Upper lobe of left lung (tissue), 6 donors: ENCODE results near the gene FYN. TPM values are rescaled to one million over a fixed set of nuclear protein-coding genes. Genes with fewer than 3 reads are reported as not detected.

Source experiments
- ATAC-seq, 2 donors: fragments of 200-7000 bp; cut with Tn5 transposase; one replicate each; pipeline ENCODE4 v1.9.1; 2022; ENCODE audit warnings: mild to moderate bottlenecking in 2 of 2, moderate library complexity in 2 of 2; ENCODE audit not compliant: low FRiP score in 2 of 2
- DNase-seq, 2 donors: peaks; one replicate each; pipeline ENCODE4 v3.0.0-alpha.2; 2019 to 2020
- H3K27ac ChIP-seq, 4 donors: fragments of 200-600 bp; sonication (generic); one replicate each; pipeline ENCODE4 v1.5.1; 2016 to 2019
- H3K27me3 ChIP-seq, 4 donors: fragments of 200-600 bp; sonication (generic); one replicate each; pipeline ENCODE4 v1.5.1; 2017 to 2019
- H3K36me3 ChIP-seq, 4 donors: fragments of 200-600 bp; sonication (generic); one replicate each; pipeline ENCODE4 v1.5.1; 2016 to 2019
- H3K4me1 ChIP-seq, 4 donors: fragments of 200-600 bp; sonication (generic); one replicate each; pipeline ENCODE4 v1.5.1; 2018 to 2019
- H3K4me3 ChIP-seq, 4 donors: fragments of 200-600 bp; sonication (generic); one replicate each; pipeline ENCODE4 v1.5.1; 2017 to 2019; ENCODE audit warnings: mild to moderate bottlenecking in 2 of 4, moderate library complexity in 1 of 4
- H3K9me3 ChIP-seq, 4 donors: fragments of 200-600 bp; sonication (generic); one replicate each; pipeline ENCODE4 v1.5.1; 2018 to 2019
- EP300 ChIP-seq, 4 donors: sonication (generic); formaldehyde crosslinking; IDR thresholded peaks; one replicate each; pipeline ENCODE4 v1.5.1; 2017; ENCODE audit warnings: antibody characterized with exemption in 4 of 4, control low read depth in 2 of 4
- POLR2A ChIP-seq, 4 donors: fragments of 450-650 bp; IDR thresholded peaks; one replicate each; pipeline ENCODE4 v1.5.1; 2016 to 2017; ENCODE audit warnings: antibody characterized with exemption in 4 of 4, mild to moderate bottlenecking in 2 of 4
- POLR2AphosphoS5 ChIP-seq, 2 donors: sonication (generic); formaldehyde crosslinking; IDR thresholded peaks; one replicate each; pipeline ENCODE4 v1.5.1; 2017; ENCODE audit warnings: antibody characterized with exemption in 2 of 2
- WGBS, 2 donors: methylation state at CpG; one replicate each; pipeline ENCODE4 v1.1.5; 2017 to 2018; 5-methylcytosine and 5-hydroxymethylcytosine counted together
- total RNA-seq, 6 donors: library from RNA; depleted of rRNA in 4 of 6; stranded (reverse); fragments of >200 nt in 4 of 6; gene quantifications; one replicate each; pipeline versions ENCODE4 v1.1.0 to v1.2.1, GENCODE V29; 2016 to 2021
- TF ChIP-seq, protein P1 (sequence below), 6 experiments: fragments of 450-650 bp in 4 of 6; fragments of 200-600 bp in 2 of 6; sonication (generic) in 2 of 6; IDR thresholded peaks; one replicate each; pipeline ENCODE4 v1.5.1; 2016 to 2019; ENCODE audit warnings: antibody characterized with exemption in 6 of 6
- donor health status: DM: no; HTN: no; CAD: no; lungs with moderate emphysema.
- donor health status: DM: no; HTN: yes; CAD: no; lungs with severe emphysema.

Gene FYN
- total RNA-seq, 6 donors from 2014 or later, result 69.1 to 181 (median 113) TPM

DNA sequence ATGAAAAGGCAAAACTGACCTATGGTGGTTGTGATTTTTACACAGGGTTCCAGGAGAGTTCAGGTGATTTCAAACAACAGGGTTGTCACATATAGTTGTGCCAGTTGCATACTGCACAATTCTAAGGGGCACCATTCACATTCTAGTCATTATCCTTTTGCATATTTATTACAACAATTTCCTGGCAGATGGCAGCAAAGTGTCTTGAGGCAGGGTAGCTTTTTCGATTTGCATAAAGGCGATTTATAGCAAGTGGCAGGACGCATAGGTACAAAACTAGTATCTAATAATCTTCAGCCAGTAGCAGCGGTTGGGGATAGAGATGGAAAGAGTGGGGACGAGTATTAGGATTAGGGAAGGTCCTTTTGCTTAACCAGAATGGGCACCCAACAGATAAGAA is 221.1 kb downstream of the FYN start:
- 93 to 95% methylated on average over 5 of the region's 5 CpGs for WGBS, 2 donors
- Histone ChIP-seq H3K36me3 (no peaks in the 10 kb centered on the region), H3K27ac (no peak overlapping the region), H3K27me3 (no peaks in the 10 kb centered on the region), H3K4me1 (no peaks in the 10 kb centered on the region), H3K4me3 (no peak overlapping the region), H3K9me3 (no peaks in the 10 kb centered on the region)
- ATAC-seq (no peak), DNase-seq (no peak)
- TF ChIP-seq POLR2A (IDR thresholded peaks at IDR 0.05), result no peak
- TF ChIP-seq POLR2AphosphoS5 (IDR thresholded peaks at IDR 0.05), result no peak
- TF ChIP-seq EP300 (IDR thresholded peaks at IDR 0.05), result no peak
- TF ChIP-seq, protein P1, sequence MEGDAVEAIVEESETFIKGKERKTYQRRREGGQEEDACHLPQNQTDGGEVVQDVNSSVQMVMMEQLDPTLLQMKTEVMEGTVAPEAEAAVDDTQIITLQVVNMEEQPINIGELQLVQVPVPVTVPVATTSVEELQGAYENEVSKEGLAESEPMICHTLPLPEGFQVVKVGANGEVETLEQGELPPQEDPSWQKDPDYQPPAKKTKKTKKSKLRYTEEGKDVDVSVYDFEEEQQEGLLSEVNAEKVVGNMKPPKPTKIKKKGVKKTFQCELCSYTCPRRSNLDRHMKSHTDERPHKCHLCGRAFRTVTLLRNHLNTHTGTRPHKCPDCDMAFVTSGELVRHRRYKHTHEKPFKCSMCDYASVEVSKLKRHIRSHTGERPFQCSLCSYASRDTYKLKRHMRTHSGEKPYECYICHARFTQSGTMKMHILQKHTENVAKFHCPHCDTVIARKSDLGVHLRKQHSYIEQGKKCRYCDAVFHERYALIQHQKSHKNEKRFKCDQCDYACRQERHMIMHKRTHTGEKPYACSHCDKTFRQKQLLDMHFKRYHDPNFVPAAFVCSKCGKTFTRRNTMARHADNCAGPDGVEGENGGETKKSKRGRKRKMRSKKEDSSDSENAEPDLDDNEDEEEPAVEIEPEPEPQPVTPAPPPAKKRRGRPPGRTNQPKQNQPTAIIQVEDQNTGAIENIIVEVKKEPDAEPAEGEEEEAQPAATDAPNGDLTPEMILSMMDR (IDR thresholded peaks at IDR 0.05), result no peak

- peak in 1 of 2 donors; percentile 40 for DNase-seq
Measured at GRCh38 chr6:111651185-111652034, 221.8 kb downstream of the FYN start.

DNA sequence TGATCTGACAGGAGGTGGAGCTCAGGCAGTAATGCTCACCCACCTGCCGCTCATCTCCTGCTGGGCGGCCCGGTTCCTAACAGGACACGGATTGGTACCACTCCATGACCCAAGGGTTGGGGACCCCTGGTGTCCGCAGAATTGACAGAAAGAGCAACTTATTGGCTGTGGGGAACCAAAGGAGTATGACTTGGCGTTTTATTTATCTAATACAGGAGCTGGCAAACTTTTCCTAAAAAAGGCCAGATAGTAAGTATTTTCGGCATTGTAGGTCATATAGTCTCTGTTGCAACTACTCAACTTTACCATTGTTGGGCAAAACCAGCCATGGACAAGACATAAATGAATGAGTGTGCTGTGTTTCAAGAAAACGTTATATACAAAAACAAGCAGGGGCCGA is 223.2 kb downstream of the FYN start:
- TF ChIP-seq, protein P1 (IDR thresholded peaks at IDR 0.05), result no peak
- TF ChIP-seq POLR2A (IDR thresholded peaks at IDR 0.05), result no peak
- DNase-seq (no peak), ATAC-seq (no peak)
- Histone ChIP-seq H3K27ac (no peak overlapping the region), H3K27me3 (no peaks in the 10 kb centered on the region), H3K9me3 (no peaks in the 10 kb centered on the region), H3K4me1 (no peaks in the 10 kb centered on the region), H3K36me3 (no peaks in the 10 kb centered on the region), H3K4me3 (no peak overlapping the region)
- WGBS, 2 donors, result 73 to 98% methylated on average over 8 to 9 of the region's 9 CpGs

More at GRCh38 chr6:111651185-111652034, 221.8 kb downstream of the FYN start:
- ATAC-seq, result no peak
- Histone ChIP-seq H3K36me3 (no peaks in the 10 kb centered on the region), H3K4me3 (no peak overlapping the region), H3K9me3 (no peaks in the 10 kb centered on the region), H3K27ac (no peak overlapping the region), H3K4me1 (no peaks in the 10 kb centered on the region), H3K27me3 (no peaks in the 10 kb centered on the region)
- 93 to 95% methylated on average over 9 to 12 of the region's 13 CpGs for WGBS, 2 donors
- TF ChIP-seq POLR2AphosphoS5 (IDR thresholded peaks at IDR 0.05), result no peak
- no peak for TF ChIP-seq EP300 (IDR thresholded peaks at IDR 0.05)
- TF ChIP-seq POLR2A (IDR thresholded peaks at IDR 0.05), result no peak
- TF ChIP-seq, protein P1 (IDR thresholded peaks at IDR 0.05), result no peak

DNA sequence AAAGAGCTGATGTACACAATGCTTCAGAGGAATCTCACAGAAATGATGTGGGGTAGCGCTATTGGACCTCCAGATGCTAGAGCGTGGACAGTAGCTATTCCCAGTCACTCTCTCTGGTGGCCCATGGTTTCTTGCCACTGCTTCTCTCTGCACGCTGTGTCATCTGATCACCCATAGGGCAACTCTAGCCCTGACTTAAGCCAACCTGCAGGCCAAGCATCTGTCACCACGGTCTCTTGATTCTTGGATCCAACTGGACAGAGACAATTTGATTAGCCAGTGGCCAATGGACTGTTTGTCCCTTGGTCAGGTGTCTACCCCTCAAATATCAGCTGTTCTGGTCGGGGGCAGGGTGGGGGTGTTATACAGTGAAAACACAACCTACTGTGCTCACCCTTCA is 225.2 kb downstream of the FYN start:
- DNase-seq (no peak), ATAC-seq (no peak)
- H3K4me3 ChIP-seq, result no peak overlapping the region
- H3K27ac ChIP-seq, result no peak overlapping the region
- H3K36me3 ChIP-seq, result no peaks in the 10 kb centered on the region
- H3K4me1 ChIP-seq, result no peaks in the 10 kb centered on the region
- 79 to 93% methylated on average over 2 to 5 of the region's 5 CpGs for WGBS, 2 donors
- no peaks in the 10 kb centered on the region for H3K9me3 ChIP-seq
- no peaks in the 10 kb centered on the region for H3K27me3 ChIP-seq
- TF ChIP-seq, protein P1 (IDR thresholded peaks at IDR 0.05), result no peak
- TF ChIP-seq EP300 (IDR thresholded peaks at IDR 0.05) (no peak), POLR2AphosphoS5 (IDR thresholded peaks at IDR 0.05) (no peak)

DNA sequence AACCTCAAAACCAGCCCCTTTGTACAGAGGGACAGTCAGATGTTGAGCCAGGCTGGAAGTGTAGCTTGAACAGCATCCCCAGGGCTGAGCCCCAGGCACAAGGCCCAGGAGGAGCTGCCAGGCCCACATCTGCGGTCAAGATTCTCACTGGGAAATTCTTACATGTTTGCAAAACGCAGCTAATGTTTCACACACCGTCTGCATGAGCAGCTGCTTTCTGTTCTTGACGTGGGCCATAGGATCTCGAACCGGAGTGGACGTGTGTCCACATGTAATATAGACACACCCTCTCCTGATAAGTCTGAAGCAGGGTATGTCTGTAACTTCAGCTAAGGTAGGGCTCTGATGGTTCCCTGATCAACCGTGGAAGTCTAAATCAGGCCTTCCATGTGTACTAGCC is 226.3 kb downstream of the FYN start:
- ATAC-seq (peak in 1 of 2 donors; percentile 72), DNase-seq (no peak)
- Histone ChIP-seq H3K27ac (no peak overlapping the region), H3K4me3 (no peak overlapping the region), H3K9me3 (no peaks in the 10 kb centered on the region), H3K27me3 (no peaks in the 10 kb centered on the region), H3K36me3 (no peaks in the 10 kb centered on the region), H3K4me1 (peaks cover 0 to 6% (median 5%) of the 10 kb centered on the region in 4 donors)
- TF ChIP-seq, protein P1 (IDR thresholded peaks at IDR 0.05), result no peak
- no peak for TF ChIP-seq EP300 (IDR thresholded peaks at IDR 0.05)
- WGBS, 2 donors, result 80 to 83% methylated on average over 8 of the region's 8 CpGs
